ENCODE measurements around the gene PLB1. TPM values are rescaled to one million over a fixed set of nuclear protein-coding genes. Genes with fewer than 3 reads are reported as not detected.

The PLB1 gene
- total RNA-seq, 4 donors from 2014 or later, result 3.0 to 14.5 (median 10.5) TPM

GRCh38 chr2:28680657-28681056 is 184.8 kb downstream of the PLB1 start:
- no peaks in the 10 kb centered on the region for H3K27me3 ChIP-seq
- TF ChIP-seq POLR2AphosphoS5 (IDR thresholded peaks at IDR 0.05) (no peak), EP300 (IDR thresholded peaks at IDR 0.05) (no peak)
- no peak overlapping the region for H3K4me3 ChIP-seq
- no peaks in the 10 kb centered on the region for H3K9me3 ChIP-seq
- H3K27ac ChIP-seq, result peak overlapping the region in 3 of 4 donors; percentile 81 to 88 (median 84)
- peaks cover 9 to 80% (median 34%) of the 10 kb centered on the region in 3 donors for H3K4me1 ChIP-seq
- H3K36me3 ChIP-seq, result no peaks in the 10 kb centered on the region
- WGBS, 2 donors (ENCODE audit: low coverage in 1 of 2), result 43% methylated on average over 1 of the region's 6 CpGs; no CpG with 5 or more reads in 1 of the 2 donors
- no peak for ATAC-seq

GRCh38 chr2:28681158-28681571 is 185.3 kb downstream of the PLB1 start:
- Histone ChIP-seq H3K9me3 (no peaks in the 10 kb centered on the region), H3K36me3 (no peaks in the 10 kb centered on the region), H3K27me3 (no peaks in the 10 kb centered on the region), H3K4me3 (no peak overlapping the region), H3K4me1 (peaks cover 9 to 78% (median 34%) of the 10 kb centered on the region in 3 donors), H3K27ac (peak overlapping the region; percentile 21 to 88 (median 82))
- WGBS, 2 donors (ENCODE audit: low coverage in 1 of 2), result 0 to 35% methylated on average over 1 to 4 of the region's 4 CpGs
- TF ChIP-seq EP300 (IDR thresholded peaks at IDR 0.05) (no peak), POLR2AphosphoS5 (IDR thresholded peaks at IDR 0.05) (peak; percentile 68), CTCF (IDR thresholded peaks at IDR 0.05) (no peak)
- ATAC-seq, result no peak

- no peak for ATAC-seq
- H3K4me1 ChIP-seq, result peaks cover 9 to 73% (median 34%) of the 10 kb centered on the region in 3 donors
- peak overlapping the region; percentile 81 to 88 (median 86) for H3K27ac ChIP-seq
- H3K9me3 ChIP-seq, result no peaks in the 10 kb centered on the region
- no peak for TF ChIP-seq CTCF (IDR thresholded peaks at IDR 0.05)
- no peaks in the 10 kb centered on the region for H3K27me3 ChIP-seq
- H3K4me3 ChIP-seq, result no peak overlapping the region
- no peaks in the 10 kb centered on the region for H3K36me3 ChIP-seq
Observed at GRCh38 chr2:28681606-28682005, 185.7 kb downstream of the PLB1 start.

- Histone ChIP-seq H3K36me3 (no peaks in the 10 kb centered on the region), H3K9me3 (no peaks in the 10 kb centered on the region), H3K4me3 (peak overlapping the region in 1 of 2 donors; percentile 30), H3K27ac (peak overlapping the region; percentile 81 to 88 (median 86)), H3K27me3 (no peaks in the 10 kb centered on the region), H3K4me1 (peaks cover 9 to 65% (median 34%) of the 10 kb centered on the region in 3 donors)
- 15% methylated on average over 5 of the region's 14 CpGs; no CpG with 5 or more reads in 1 of the 2 donors for WGBS, 2 donors (ENCODE audit: low coverage in 1 of 2)
- TF ChIP-seq POLR2AphosphoS5 (IDR thresholded peaks at IDR 0.05) (peak; percentile 75), EP300 (IDR thresholded peaks at IDR 0.05) (no peak)
- ATAC-seq, result peak; percentile 77
Observed at GRCh38 chr2:28683100-28683706, 187.3 kb downstream of the PLB1 start.

- Histone ChIP-seq H3K27ac (peak overlapping the region; percentile 10 to 88 (median 82)), H3K9me3 (no peaks in the 10 kb centered on the region), H3K36me3 (no peaks in the 10 kb centered on the region), H3K4me1 (peaks cover 9 to 55% (median 33%) of the 10 kb centered on the region in 3 donors), H3K27me3 (no peaks in the 10 kb centered on the region), H3K4me3 (no peak overlapping the region)
- TF ChIP-seq POLR2A (IDR thresholded peaks at IDR 0.05), result no peak
- 89 to 91% methylated on average over 5 to 11 of the region's 13 CpGs for WGBS, 2 donors (ENCODE audit: low coverage in 1 of 2)
- no peak for ATAC-seq
Observed at GRCh38 chr2:28684142-28684858, 188.4 kb downstream of the PLB1 start.

- no peak overlapping the region for H3K4me3 ChIP-seq
- TF ChIP-seq POLR2A (IDR thresholded peaks at IDR 0.05) (no peak), POLR2AphosphoS5 (IDR thresholded peaks at IDR 0.05) (no peak), CTCF (IDR thresholded peaks at IDR 0.05) (no peak), EP300 (IDR thresholded peaks at IDR 0.05) (no peak)
- no peaks in the 10 kb centered on the region for H3K36me3 ChIP-seq
- no peaks in the 10 kb centered on the region for H3K9me3 ChIP-seq
- H3K27ac ChIP-seq, result no peak overlapping the region
- peaks cover 7 to 34% (median 21%) of the 10 kb centered on the region in 3 donors for H3K4me1 ChIP-seq
- no peak for ATAC-seq
- no peaks in the 10 kb centered on the region for H3K27me3 ChIP-seq
Observed at GRCh38 chr2:28687171-28687570, 191.3 kb downstream of the PLB1 start.
